GM19452 (cell line): Measurements from ENCODE around the gene ARID3A.
A peak's percentile ranks its signal among the peaks of the same experiment; 100 is the strongest.
"Not testable (repeated sequence)": the region's sequence is repeated elsewhere in the genome, so short reads cannot be mapped to it uniquely, and the experiment has no call there.

Experiments
- ATAC-seq: cut with Tn5 transposase; IDR thresholded peaks from one replicate; pipeline ENCODE4 v1.9.1; 2021; ENCODE audit not compliant: unreplicated experiment

The ARID3A gene

DNA sequence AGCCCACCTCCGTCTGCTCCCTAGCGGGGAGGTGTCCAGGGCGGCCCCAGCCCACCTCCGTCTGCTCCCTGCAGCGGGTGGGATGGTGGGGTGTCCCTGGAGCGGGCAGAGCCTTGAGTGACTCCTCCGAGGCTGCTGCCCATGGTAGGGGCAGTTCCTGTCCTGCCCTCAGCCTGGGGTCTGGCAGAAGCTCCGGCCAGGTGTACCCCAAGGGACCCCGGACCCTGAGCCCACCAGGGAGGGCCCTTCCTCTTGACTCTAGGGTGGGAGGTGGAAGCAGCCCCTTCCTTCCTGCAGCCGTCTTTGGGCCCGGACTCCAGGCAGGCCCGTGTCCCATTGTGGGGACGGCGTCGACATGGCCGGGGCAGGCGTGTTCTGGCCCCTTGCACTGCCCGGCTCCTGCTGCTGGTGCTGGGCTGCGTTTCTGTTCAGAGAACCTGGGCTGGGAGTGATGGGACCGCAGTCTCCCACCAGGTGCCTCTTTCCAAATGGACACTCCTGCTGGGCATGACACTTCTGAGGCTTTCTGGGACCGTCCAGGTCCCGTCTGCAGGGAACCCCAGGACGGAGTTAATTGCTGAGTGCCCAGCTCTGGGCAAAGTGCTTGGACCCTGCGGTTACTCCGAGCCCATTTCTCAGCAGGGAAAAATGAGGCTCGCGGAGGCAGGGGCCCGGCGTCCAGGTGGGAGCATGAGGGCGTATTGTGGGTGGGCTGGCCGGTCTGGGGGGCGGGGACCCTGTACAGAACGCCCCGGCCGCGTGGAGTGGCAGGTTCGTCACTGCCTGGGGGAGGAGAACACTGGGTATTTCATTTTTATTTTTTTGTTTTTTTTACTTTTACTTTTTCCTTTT is 19.8 kb downstream of the ARID3A start:
- ATAC-seq: no peak

DNA sequence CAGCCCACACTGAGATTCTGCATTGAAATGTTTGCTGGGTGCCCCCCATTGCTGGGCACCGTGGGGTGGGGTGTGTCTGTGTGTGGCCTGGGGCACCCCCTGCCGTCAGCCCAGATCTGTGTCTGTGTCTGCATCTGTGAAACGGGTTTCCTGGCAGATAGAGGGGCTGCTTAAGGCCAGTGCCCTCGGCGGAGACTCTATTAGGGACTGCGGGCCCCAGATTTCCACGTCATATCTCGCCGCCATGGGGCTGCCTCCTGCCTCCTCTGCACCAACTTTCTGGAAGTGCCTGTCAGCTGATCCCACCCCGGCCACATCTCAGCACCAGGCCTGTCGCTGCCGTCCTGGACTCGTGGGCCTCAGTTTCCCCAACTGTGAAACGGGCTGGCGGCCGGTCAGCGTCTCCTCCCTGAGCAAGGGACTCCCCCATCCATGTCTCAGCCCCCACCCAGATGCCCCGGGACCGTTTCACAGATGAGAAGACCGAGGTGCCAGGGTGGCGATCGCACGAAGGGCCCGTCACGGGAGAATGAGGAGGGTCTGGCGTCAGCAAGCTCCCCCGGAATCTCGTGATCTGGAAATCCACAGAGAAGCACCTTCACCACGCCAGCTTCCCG is 21.4 kb downstream of the ARID3A start:
- ATAC-seq: peak; percentile 8

DNA sequence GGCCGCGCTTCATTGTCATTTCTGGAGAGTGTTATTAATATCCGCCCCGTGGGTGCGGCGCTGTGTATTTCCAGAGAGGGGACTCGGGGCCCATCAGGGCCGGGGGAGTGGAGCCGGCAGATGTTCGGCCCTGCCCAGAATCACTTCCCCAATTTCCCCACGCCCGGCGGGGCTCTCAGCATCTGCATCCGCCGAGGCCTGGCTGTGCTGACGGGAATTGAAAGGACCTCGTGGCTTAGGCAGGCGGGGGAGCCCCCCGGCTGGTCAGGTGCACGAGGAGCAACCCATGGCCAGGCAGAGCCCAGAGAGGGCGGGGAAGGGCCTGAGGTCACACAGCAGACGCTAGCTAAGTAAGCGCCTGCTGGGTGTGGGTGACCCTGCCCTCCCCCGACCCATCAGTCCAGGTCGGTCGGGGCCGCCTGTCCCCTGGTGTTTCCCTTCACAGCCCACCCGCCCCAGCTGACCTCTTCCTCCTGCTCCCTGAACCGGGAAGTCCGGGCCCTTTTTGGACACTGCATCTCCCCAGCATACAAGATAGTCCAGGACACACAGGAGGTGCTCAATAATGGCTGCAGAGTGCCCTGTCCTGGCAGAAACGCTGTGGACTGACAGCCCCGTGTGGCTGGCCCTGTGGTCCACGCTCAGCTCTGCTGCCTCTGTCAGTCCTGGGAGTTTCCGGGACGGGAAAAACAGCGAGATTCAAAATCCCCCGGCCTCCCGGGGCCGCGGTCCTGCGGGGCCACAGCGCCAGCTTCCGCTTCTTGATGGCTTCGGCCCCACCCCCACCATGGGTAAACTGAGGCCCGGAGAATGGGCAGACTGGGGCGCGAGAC is 22.1 kb downstream of the ARID3A start:
- peak; percentile 63 for ATAC-seq

DNA sequence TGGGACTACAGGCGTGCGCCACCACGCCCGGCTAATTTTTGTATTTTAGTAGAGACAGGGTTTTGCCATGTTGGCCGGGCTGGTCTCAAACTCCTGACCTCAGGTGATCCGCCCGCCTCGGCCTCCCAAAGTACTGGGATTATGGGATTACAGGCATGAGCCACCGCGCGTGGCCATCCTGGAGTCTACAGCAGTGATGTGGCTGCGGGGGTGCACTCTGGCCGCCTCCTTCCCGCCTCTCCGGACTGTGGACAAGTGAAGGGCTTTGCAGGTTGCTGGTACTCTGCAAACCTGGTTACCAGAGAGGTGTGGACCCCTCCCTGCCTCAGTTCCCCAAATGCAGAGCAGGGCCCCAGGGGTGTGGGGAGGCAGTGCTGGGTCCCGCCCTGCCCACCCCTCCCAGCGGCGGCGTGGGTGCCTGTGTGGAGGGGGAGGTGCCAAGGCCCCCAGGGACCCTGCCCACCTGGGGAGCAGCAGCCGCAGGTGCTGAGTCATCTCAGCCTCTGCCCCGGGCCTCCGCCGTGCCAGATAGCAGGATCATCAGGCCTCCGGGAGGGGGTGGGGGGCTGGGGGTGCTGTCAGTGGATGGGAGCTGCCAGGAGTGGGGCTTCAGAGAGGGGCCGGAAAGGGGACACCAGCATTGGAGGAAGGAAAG is 23.1 kb downstream of the ARID3A start:
- ATAC-seq: no peak

DNA sequence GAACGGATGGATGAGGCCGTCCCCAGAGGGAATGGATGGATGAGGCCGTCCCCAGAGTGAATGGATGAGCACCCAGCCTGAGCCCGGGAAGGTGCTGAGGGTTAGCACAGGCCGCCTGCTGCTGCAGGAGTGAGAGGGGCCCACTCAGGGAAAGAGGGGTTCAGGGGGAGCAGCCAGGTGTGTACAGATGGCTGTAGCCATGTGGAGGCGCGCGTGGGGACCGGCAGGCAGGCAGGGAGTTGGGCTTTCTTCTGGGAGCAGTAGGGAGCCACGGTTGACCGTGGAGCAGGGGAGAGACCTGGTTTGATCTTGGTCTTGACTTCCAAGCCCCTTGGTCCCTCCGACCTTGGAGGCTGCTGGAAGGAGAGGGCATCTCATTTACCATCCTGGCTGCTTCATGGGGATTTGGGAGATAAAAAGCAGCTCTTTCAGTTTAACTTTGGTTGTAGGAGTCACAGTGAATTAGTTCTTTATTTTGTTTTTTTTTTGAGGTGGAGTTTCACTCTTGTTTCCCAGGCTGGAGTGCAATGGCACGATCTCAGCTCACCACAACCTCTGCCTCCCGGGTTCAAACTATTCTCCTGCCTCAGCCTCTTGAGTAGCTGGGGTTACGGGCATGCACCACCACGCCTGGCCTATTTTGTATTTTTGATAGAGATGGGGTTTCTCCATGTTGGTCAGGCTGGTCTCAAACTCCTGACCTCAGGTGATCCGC is 24.7 kb downstream of the ARID3A start:
- no peak for ATAC-seq

DNA sequence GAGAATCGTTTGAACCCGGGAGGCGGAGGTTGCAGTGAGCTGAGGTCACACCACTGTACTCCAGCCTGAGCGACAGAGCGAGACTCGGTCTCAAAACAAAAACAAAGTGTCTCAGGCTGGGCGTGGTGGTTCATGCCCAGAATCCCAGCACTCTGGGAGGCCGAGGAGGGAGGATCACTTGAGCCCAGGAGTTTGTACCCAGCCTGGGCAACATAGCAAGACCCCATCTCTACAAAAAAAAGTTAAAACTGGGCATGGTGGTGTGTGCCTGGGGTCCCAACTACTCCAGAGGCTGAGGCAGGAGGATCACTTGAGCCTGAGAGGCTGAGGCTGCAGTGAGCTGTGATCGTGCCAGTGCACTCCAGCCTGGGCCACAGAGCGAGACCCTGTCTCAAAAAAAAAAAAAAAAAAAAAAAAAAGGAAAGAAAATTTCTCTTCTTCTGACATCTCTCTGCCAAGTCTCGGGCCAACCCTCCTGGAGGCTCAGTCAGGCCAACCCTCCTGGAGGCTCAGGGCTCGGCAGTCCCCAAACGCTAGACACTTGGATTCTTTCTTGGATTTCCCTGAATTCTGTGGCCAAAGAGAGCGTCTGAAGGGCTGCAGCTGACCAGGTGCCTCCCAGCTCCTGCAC is 26.3 kb downstream of the ARID3A start:
- ATAC-seq: no peak

DNA sequence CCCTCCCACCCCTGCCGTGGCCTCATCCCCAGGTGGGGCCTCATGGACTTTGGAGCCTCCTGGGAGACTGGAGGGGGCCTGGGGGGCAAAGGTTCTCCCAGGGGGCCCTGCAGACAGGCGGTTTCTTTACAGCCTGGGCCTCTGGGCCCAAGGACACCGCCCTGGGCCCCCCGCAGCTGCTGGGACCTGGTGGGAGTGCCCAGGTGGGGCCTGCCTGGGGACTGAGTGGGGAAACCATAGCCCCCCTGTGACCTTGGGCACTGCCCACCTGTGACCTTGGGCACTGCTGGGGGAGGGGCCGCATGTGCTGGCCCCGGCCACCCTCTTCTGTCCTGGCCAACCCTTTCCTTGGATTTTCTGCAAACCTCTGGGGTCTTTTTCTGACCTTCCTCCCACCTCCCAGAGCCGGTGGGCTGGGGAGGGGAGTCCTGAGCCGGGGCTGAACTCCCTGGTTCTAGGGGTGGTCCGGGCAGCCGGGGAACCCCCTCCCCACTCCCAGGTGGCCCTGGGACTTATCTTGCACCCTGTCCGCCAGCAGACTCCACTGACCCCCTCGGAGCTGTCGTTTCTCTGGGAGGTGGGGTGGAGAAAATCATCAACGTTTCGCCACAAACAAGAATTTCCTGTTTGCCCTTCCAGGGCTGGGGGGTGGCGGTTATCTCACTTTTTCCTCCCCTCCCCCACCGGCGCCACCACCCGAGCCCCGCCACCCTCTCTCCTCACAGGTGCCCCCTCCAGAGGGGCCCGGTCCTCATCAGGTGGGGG is 27.0 kb downstream of the ARID3A start:
- ATAC-seq: no peak

DNA sequence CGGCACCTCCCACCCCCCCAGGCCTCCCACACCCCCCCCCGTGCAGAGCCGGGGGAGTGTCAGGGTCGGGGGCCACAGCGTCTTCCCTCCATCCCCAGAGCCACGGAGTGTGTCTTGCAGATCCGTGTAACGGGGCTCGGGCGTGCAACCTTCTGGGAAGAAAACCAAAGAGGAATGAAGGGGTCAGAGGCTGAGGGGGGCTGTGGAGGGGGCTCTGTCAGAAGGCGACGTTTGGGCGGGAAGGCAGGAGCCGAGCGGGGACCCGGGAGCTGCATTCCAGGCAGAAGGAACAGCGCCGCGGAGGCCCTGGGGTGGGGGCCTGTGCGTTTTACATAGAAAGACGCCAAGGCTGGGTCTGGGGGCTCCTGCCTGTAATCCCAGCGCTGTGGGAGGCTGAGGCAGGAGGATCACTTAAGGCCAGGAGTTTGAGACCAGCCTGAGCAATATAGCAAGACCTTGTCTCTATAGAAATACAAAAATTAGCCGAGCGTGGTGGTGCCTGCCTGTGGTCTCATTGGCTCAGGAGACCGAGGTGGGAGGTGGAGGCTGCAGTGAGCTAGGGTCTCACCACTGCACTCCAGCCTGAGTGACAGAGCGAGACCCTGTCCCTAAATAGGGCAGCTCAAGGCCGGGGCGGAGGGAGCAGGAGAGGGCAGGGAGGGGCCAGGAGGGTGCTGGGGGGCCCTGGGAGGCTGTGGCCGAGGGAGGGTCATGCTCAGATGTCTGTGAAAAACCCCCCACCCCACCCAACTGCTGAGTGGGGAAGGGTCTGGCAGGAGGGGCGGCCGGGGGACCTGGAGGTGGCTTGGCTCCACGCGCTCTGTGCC is 27.8 kb downstream of the ARID3A start:
- ATAC-seq: no peak

DNA sequence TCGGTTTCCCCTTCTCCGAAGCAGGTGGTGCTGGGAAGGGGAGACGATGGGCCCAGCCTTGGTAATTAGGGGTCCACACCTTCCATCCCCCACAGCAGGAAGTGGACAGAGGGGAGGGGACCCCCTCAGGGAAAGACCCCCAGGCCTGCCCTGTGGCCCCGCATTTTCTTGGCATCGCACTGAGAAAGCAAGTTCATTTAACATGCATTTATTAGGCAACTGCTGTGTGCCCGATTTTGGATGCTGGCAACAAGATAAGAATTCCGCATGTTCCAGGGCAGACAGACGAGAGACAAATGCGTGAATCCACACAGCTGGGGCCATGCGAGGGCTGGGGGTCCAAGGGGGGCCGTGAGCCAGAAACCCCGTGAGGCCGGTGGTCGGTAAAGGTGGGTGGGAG is 28.4 kb downstream of the ARID3A start:
- no peak for ATAC-seq

DNA sequence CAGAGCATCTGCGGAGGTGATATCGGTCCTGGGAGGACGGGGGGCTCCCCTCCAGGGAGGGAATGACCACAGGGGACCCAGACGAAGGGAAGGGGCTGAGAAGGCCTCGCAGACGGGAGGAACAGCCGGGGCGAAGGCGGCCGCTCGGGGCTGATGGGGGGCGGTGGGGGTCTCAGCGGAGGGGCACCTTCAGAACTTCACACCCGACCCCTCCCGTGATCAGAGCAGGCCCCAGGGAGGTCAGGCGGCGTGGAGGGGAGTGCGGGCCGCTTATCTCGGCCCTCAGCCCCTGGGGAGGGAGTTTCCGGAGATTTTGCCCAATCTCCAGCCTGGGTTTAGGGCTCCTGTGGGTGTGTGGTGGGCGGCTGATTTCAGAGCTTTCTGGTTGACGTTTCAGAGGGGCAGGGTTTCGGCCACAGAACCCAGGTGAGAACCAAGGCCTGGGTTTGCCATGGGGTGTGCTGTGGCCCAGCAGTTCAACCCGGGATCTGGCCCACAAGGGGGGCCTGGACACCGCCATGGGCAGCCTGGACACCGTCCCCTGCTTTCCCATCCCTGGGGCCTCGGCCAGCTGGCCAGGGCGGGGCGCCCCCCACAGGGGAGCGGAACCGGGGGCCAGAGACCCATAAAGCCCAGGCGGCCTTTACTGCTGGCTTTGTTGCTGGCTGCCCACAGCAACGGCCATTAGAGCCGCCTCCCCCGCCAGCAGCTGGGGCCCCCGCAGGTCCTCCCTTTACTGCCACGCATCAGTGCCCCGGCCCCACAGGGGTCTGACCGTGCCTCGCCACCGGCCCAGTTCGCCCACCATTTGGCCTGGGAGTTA is 29.0 kb downstream of the ARID3A start:
- ATAC-seq: no peak

DNA sequence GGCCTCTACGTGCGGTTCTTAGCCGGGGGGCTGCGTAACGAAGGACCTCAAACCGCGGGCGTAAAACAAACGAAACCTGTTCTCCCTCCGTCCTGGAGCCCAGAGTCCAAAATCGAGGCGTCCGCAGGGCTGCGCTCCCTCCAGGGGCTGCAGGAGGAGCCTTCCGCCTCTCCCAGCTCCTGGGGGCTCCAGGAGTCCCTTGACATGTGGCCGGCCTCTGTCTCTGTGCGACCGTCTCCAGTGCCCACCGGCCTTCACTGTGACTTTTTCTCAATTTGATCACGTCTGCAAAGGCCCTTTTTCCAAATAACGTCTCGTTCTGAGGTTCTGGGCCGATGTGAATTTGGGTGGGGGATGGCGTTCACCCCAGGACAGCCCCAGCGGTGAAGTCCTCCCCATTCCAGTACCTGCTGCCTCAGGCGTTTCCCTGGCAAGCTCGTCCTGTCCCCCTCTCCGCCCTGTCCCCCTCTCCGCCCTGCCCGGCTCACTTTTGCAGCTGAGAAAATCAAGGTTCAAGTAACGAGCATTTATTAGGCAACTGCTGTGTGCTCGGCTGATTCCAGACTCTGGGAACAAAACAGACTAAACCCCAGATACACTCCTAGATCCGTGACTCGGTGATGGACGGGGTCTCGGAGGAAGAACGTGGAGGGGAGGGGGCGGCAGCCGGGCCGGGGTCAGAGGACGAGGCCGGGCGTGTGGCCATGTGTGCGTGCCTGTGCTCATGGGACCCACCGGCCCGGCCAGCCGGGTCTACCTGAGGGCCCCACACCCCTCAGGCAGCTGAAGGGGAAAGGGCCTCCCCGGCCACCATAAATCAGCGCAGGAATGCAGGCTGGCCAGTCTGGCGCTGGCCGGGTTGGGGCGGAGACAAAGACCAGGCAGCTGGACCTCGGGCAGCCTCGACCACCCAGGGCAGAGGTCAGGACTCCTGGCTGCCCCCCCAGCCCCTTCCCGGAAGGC is 30.2 kb downstream of the ARID3A start:
- ATAC-seq: no peak

DNA sequence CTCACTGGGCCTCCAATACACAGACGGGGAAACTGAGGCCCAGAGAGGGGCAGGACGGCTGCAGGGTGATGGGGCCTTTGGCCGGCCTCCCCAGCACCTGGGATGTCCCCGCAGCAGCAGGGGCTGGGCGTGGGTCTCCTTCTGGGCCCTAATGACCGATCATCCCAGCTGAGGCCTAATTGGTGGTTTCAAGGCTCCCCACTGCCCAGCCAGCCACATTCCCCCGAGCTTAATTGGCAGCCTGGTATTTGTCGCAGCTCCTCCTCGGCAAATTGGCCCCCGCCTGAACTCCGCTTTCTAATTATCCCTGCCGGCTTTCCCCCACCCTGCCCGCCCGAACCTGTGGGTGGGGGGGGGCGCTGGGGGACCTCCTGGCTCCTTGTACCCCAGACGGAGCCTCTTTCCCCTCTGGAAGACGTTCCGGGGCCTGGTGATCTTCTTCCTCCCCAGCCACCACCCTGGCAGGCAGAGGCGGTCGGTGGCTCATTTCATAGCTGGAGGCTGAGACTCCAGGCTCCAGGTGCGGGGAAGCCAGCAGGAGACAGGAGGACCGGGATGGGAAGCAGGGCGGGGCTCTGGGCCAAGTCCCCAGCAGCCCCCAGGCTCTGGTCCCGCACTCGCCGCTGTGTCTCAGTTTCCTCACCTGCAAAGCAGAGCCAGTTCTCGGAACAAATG is 31.1 kb downstream of the ARID3A start:
- no peak for ATAC-seq

DNA sequence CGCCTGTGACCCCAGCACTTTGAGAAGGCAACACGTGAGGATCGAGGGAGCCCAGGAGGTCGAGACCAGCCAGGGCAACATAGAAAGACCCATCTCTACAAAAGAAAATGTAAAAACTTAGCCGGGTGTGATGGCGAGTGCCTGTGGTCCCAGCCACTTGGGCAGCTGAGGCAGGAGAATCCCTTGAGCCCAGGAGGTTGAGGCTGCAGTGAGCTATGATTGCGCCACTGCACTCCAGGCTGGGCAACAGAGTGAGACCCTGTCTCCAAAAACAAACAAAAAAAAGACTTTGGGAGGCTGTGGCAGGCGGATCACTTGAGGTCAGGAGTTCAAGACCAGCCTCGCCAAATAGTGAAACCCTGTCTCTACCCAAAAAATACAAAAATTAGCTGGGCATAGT is 31.7 kb downstream of the ARID3A start:
- not testable (repeated sequence) for ATAC-seq

DNA sequence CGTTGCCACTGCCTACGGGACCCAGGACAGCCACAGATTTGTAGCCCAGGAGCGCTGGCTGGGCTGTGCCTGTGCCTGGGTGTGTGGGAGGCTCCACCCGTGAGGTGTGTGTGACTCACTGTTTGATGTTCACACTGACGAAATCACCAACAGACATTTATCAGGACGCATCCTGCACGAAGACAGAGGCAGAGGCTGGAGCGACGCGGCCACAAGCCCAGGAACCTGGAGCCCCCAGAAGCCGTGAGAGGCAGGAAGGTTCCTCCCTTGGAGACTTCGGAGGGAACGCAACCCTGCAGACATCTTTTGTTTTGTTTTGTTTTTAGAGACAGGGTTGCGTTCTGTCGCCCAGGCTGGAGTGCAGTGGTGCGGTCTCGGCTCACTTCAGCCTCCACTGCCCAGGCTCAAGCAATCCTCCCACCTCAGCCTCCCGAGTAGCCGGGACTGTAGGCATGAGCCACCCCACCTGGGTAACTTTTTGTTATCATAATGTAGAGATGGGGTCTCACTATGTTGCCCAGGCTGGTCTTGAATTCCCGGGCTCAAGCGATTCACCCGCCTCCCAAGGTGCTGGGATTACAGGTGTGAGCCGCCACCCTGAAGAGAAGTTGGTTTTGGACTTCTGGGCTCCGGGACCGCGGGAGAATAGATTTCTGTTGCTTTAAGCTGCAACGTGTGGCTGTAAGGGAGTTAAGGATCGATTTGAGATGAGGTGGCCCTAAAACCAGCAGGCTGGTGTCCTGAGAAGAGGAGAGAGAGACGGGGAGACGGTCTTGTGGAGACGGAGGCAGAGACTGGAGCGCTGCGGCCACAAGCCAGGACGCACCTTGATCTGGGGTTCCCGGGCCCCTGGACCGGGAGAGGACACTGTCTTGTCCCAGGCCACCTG is 33.4 kb downstream of the ARID3A start:
- no peak for ATAC-seq

DNA sequence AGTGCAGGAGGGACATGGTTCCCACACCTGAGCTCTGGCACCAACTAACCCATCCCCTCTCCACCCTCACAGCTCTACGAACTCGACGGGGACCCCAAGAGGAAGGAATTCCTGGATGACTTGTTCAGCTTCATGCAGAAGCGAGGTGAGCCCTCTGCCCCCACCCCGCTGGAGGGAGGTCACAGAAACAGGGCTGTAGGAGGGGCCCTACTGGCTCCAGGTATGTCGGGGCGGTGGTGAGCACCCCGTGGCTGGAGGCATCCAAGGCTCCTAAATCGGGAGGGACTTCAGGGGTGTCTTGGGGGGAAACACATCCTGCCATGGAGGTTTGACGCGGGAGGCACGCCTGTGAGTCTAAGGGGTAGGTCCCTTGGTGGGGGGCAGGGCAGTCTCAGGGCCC is 34.2 kb downstream of the ARID3A start:
- no peak for ATAC-seq
